Smooth muscle cell (in vitro differentiated cells): ENCODE results near the gene LANCL2. TPM values are rescaled to one million over a fixed set of nuclear protein-coding genes. Genes with fewer than 3 reads are reported as not detected.
A peak's percentile ranks its signal among the peaks of the same experiment; 100 is the strongest.

Source experiments
- DNase-seq: peaks from one replicate; lab custom pipeline; 2025; ENCODE audit not compliant: unreplicated experiment; lab: John Stamatoyannopoulos, UW
- H2AFZ ChIP-seq: fragments of 200-600 bp; sonication (generic); 2 replicates; pipeline ENCODE4 v1.6.0; 2016; ENCODE audit warnings: antibody characterized with exemption, low read depth, mild to moderate bottlenecking
- H3F3A ChIP-seq: fragments of 200-600 bp; sonication (generic); 2 replicates; pipeline ENCODE4 v1.6.0; 2017; ENCODE audit warnings: antibody characterized with exemption, low read depth
- H3K27ac ChIP-seq: fragments of 200-600 bp; sonication (generic); 2 replicates; pipeline ENCODE4 v1.5.1; 2016; ENCODE audit warnings: low read depth, mild to moderate bottlenecking
- H3K27me3 ChIP-seq: fragments of 200-600 bp; sonication (generic); 2 replicates; pipeline ENCODE4 v1.6.1; 2016; ENCODE audit warnings: low read depth, mild to moderate bottlenecking
- H3K36me3 ChIP-seq: fragments of 200-600 bp; sonication (generic); 2 replicates; pipeline ENCODE4 v1.5.1; 2016; ENCODE audit warnings: low read depth
- H3K4me1 ChIP-seq: fragments of 200-600 bp; sonication (generic); 2 replicates; pipeline ENCODE4 v1.5.1; 2016; ENCODE audit warnings: low read depth
- H3K4me2 ChIP-seq: fragments of 200-600 bp; sonication (generic); 2 replicates; pipeline ENCODE4 v1.6.0; 2016; ENCODE audit warnings: mild to moderate bottlenecking
- H3K4me3 ChIP-seq: fragments of 200-600 bp; sonication (generic); 2 replicates; pipeline ENCODE4 v1.5.1; 2016; ENCODE audit warnings: mild to moderate bottlenecking
- H3K79me2 ChIP-seq: fragments of 200-600 bp; sonication (generic); 2 replicates; pipeline ENCODE4 v1.6.0; 2016; ENCODE audit warnings: low read depth, mild to moderate bottlenecking
- H3K9ac ChIP-seq: fragments of 200-600 bp; sonication (generic); 2 replicates; pipeline ENCODE4 v1.6.0; 2016; ENCODE audit warnings: low read depth
- H3K9me3 ChIP-seq: fragments of 200-600 bp; sonication (generic); replicated peaks from 2 replicates; pipeline ENCODE4 v1.5.1; 2016; ENCODE audit warnings: low read depth
- H4K20me1 ChIP-seq: fragments of 200-600 bp; sonication (generic); 2 replicates; pipeline ENCODE4 v1.6.0; 2016; ENCODE audit warnings: low read depth
- WGBS: methylation state at CpG from one replicate; pipeline ENCODE4 v1.1.7; 2016; ENCODE audit warnings: low lambda C conversion rate; 5-methylcytosine and 5-hydroxymethylcytosine counted together
- polyA plus RNA-seq: library from polyadenylated mRNA; unstranded; fragments of >200 nt; fragmentation: Nextera tagmentation; extraction: Ambion mirVana; gene quantifications from 2 replicates; pipeline ENCODE4 v1.2.1, GENCODE V29; 2016
- total RNA-seq: library from RNA; depleted of rRNA; stranded (reverse); fragments of >200 nt; gene quantifications from 2 replicates; pipeline ENCODE4 v1.2.3, GENCODE V29; 2014
- TF ChIP-seq, protein P1 (sequence below): fragments of 200-600 bp; sonication (generic); IDR thresholded peaks from 2 replicates; pipeline ENCODE4 v1.5.1; 2017; ENCODE audit warnings: borderline replicate concordance, mild to moderate bottlenecking, antibody characterized with exemption; ENCODE audit not compliant: insufficient read depth, poor library complexity, severe bottlenecking

LANCL2 gene
- total and polyA plus RNA-seq, 2 experiments from 2014 or later: 9.4 to 15.6 TPM

DNA sequence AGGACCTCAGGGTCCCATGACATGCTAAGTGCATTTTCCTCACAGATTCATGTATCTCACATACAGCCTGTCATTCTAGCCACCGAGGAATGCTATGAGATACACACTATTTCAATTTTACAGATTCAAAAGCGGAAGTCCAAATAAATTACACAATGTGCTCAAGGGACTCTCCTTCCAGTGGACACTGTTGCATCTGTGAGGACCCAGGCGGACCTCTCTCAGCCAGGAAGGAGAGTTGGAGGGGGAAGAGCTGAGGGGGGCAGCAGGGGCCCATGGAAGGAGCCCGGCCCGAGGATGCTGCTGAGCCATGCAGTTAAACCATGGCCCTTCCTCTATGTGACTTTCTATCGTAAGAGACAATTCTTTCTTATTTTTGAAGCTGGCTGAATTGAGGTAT is 113.6 kb downstream of the LANCL2 start:
- Histone ChIP-seq H2AFZ (no peak overlapping the region), H3K4me1 (peaks cover 11% of the 10 kb centered on the region), H3K4me3 (no peak overlapping the region), H4K20me1 (peaks cover 37% of the 10 kb centered on the region), H3F3A (no peaks in the 10 kb centered on the region), H3K9ac (no peak overlapping the region), H3K79me2 (no peaks in the 10 kb centered on the region), H3K27ac (no peak overlapping the region), H3K9me3 (no peaks in the 10 kb centered on the region), H3K36me3 (no peaks in the 10 kb centered on the region), H3K27me3 (no peaks in the 10 kb centered on the region), H3K4me2 (peak overlapping the region; percentile 66)
- TF ChIP-seq, protein P1, sequence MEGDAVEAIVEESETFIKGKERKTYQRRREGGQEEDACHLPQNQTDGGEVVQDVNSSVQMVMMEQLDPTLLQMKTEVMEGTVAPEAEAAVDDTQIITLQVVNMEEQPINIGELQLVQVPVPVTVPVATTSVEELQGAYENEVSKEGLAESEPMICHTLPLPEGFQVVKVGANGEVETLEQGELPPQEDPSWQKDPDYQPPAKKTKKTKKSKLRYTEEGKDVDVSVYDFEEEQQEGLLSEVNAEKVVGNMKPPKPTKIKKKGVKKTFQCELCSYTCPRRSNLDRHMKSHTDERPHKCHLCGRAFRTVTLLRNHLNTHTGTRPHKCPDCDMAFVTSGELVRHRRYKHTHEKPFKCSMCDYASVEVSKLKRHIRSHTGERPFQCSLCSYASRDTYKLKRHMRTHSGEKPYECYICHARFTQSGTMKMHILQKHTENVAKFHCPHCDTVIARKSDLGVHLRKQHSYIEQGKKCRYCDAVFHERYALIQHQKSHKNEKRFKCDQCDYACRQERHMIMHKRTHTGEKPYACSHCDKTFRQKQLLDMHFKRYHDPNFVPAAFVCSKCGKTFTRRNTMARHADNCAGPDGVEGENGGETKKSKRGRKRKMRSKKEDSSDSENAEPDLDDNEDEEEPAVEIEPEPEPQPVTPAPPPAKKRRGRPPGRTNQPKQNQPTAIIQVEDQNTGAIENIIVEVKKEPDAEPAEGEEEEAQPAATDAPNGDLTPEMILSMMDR: no peak
- 95% methylated on average over 6 of the region's 6 CpGs for WGBS
- DNase-seq: no peak

DNA sequence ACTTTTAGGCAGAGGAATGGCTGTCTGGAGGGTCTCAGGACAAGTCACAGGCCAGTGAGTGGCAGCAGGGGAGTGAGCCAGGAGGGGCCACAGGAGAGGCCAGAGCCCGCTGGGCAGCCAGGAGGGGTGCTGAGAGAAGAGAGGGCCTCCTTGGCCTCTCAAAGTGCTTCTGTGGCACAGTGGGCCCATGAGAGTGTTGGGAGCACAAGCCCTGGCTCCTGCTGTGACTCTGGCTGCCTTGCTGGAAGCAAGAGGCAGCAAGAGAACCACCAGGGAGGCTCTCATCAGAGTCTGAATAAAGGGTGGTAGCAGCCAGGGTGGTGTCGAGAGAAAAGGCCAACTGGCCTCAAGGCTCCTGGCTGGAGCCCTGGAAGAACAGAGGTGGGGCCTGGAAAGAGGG is 116.0 kb downstream of the LANCL2 start:
- TF ChIP-seq, protein P1: no peak
- Histone ChIP-seq H3K9me3 (no peaks in the 10 kb centered on the region), H3K4me2 (no peak overlapping the region), H3K27me3 (no peaks in the 10 kb centered on the region), H3K9ac (no peak overlapping the region), H2AFZ (no peak overlapping the region), H3K79me2 (no peaks in the 10 kb centered on the region), H3K4me1 (peaks cover 11% of the 10 kb centered on the region), H3K36me3 (no peaks in the 10 kb centered on the region), H3K27ac (no peak overlapping the region), H3F3A (no peaks in the 10 kb centered on the region), H4K20me1 (peaks cover 32% of the 10 kb centered on the region), H3K4me3 (no peak overlapping the region)
- no peak for DNase-seq
- 97% methylated on average over 2 of the region's 2 CpGs for WGBS

DNA sequence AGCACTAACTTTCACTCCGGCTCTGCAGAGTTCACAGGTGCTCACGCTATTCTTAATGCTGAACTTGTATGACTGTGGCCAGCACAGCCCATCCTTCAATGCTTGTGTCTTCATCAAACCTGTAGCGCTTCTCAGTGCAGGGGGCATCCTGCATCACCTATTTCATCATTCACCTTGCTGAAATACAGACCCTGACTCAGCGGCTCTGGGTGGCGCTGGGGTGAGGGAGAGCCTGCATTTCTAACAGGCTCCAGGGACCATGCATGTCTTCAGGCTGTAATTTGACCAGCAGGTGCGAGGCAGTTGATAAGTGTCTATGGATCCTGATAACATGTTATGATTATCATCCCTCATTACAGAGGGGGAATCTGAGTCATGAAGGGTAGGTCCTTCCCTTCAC is 117.9 kb downstream of the LANCL2 start:
- Histone ChIP-seq H3K27me3 (no peaks in the 10 kb centered on the region), H3K4me1 (peaks cover 7% of the 10 kb centered on the region), H3K4me2 (no peak overlapping the region), H3K36me3 (no peaks in the 10 kb centered on the region), H4K20me1 (peaks cover 13% of the 10 kb centered on the region), H3K9me3 (no peaks in the 10 kb centered on the region), H3K9ac (no peak overlapping the region), H2AFZ (no peak overlapping the region), H3K27ac (no peak overlapping the region), H3K4me3 (no peak overlapping the region), H3K79me2 (no peaks in the 10 kb centered on the region), H3F3A (no peaks in the 10 kb centered on the region)
- TF ChIP-seq, protein P1: no peak
- WGBS: 97% methylated on average over 6 of the region's 6 CpGs
- no peak for DNase-seq

Other genes starting within 250 kb of the LANCL2 start
- gene VOPP1, start 207.2 kb downstream of the LANCL2 start, total RNA-seq: 25.8 and 26.6 TPM in 2 replicates
- 13.4 and 18.3 TPM in 2 replicates for gene VOPP1, start 207.2 kb downstream of the LANCL2 start, polyA plus RNA-seq